Lung (tissue), 12 donors: ENCODE data around the gene SEPTIN6. TPM values are rescaled to one million over a fixed set of nuclear protein-coding genes. Genes with fewer than 3 reads are reported as not detected.

Experiments used
- ATAC-seq: fragments of 200-7000 bp; cut with Tn5 transposase; one replicate; pipeline ENCODE4 v1.9.1; 2020; ENCODE audit warnings: moderate number of reproducible peaks; ENCODE audit not compliant: insufficient read depth, low FRiP score
- DNase-seq, 3 donors: peaks; one replicate each; pipeline ENCODE4 v3.0.0-alpha.2; 2013 to 2017
- H3K27ac ChIP-seq, 2 donors: one replicate each; pipeline ENCODE4 v1.5.1; 2013; ENCODE audit warnings: mild to moderate bottlenecking in 2 of 2, moderate library complexity in 2 of 2, control low read depth in 1 of 2, inconsistent platforms in 1 of 2, low read depth in 1 of 2, low read length in 1 of 2
- H3K27me3 ChIP-seq, 3 donors: one replicate each; pipeline ENCODE4 v1.5.1; 2013; ENCODE audit warnings: low read length in 2 of 3; ENCODE audit not compliant: control insufficient read depth in 3 of 3, insufficient read depth in 3 of 3
- H3K36me3 ChIP-seq, 4 donors: one replicate each; pipeline ENCODE4 v1.5.1; 2013; ENCODE audit warnings: low read length in 4 of 4, mild to moderate bottlenecking in 1 of 4, moderate library complexity in 1 of 4; ENCODE audit not compliant: control insufficient read depth in 4 of 4, insufficient read depth in 4 of 4
- H3K4me1 ChIP-seq, 5 donors: one replicate each; pipeline ENCODE4 v1.5.1; 2013; ENCODE audit warnings: low read length in 5 of 5, mild to moderate bottlenecking in 2 of 5, moderate library complexity in 1 of 5; ENCODE audit not compliant: control insufficient read depth in 5 of 5, insufficient read depth in 5 of 5
- H3K4me3 ChIP-seq: one replicate; pipeline ENCODE4 v1.5.1; 2013; ENCODE audit warnings: mild to moderate bottlenecking, control low read depth, moderate library complexity
- H3K9ac ChIP-seq, 2 donors: one replicate each; pipeline ENCODE4 v1.5.1; 2013; ENCODE audit warnings: low read length in 2 of 2, control low read depth in 1 of 2; ENCODE audit not compliant: insufficient read depth in 1 of 2
- H3K9me3 ChIP-seq, 4 donors: one replicate each; pipeline ENCODE4 v1.5.1; 2013; ENCODE audit warnings: low read length in 3 of 4, mild to moderate bottlenecking in 1 of 4, moderate library complexity in 1 of 4; ENCODE audit not compliant: control insufficient read depth in 4 of 4, insufficient read depth in 3 of 4
- CTCF ChIP-seq: IDR thresholded peaks from 2 replicates; pipeline ENCODE4 v1.5.1; 2012; ENCODE audit warnings: mild to moderate bottlenecking; ENCODE audit errors: control extremely low read depth, extremely low read depth
- WGBS, 2 donors: extraction: QIAGEN DNeasy Blood & Tissue Kit; methylation state at CpG; one replicate each; pipeline ENCODE4 v1.1.7; 2013; 5-methylcytosine and 5-hydroxymethylcytosine counted together
- polyA plus RNA-seq, 2 donors: library from polyadenylated mRNA; stranded (reverse); fragments of 200-250 nt; gene quantifications; one replicate each; pipeline ENCODE4 v1.2.1, GENCODE V29; 2013
- total RNA-seq, 2 donors: library from RNA; depleted of rRNA in 1 of 2; stranded (reverse); fragments of >200 nt in 1 of 2; gene quantifications; one replicate each; pipeline ENCODE4 v1.2.1, GENCODE V29; 2014 to 2021
- donor health status: control.
- donor health status: control.
- donor health status: Bipolar disorder and iron deficiency.
- donor health status: healthy.
- donor health status: DM: yes; HTN: yes; CAD: no.

Gene SEPTIN6
- total and polyA plus RNA-seq, 4 donors = 6.2 to 25.8 (median 17.6) TPM

DNA sequence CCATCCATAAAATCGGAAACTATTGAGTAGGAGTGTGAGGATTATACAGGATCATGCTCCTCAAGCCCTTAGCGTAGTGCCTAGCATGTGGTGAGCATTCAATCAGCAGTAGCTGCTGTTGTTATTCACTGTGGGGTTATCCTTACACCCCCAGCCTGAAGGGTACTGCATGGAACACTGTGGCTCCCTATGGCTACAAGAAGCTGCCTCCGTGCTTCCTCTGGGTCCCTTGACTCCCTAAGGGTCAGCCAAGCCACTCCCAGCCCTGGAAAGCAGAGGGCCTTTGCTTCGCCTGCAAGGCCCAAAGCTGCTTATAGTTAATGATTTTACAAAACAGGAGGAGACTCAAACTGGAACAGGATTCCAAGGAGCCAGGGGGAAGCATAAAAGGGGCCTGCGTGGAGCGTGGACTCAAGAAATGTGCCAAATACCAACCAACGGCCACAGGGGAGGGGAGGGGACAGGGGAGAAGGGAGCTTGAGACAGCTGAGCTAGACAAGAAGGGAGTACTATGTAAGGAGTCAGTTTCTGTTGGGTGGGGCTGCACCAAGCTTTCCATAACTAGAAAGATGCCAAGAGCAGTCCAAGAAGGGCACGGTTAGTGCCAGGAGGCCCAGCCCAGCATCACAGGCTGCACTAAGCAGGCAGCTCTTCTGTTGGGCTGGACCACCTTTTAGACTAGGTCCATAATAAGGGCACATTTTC lies 15.9 kb downstream of the SEPTIN6 start:
- 63 to 68% methylated on average over 8 of the region's 8 CpGs for WGBS, 2 donors
- H3K9ac ChIP-seq = no peak overlapping the region
- no peaks in the 10 kb centered on the region for H3K36me3 ChIP-seq
- DNase-seq = no peak
- no peaks in the 10 kb centered on the region for H3K27me3 ChIP-seq
- H3K9me3 ChIP-seq = peaks cover 0 to 4% (median 0%) of the 10 kb centered on the region in 4 donors
- no peak overlapping the region for H3K27ac ChIP-seq
- H3K4me3 ChIP-seq = no peak overlapping the region
- peaks cover 0 to 9% (median 0%) of the 10 kb centered on the region in 5 donors for H3K4me1 ChIP-seq
- no peak for TF ChIP-seq CTCF
- no peak for ATAC-seq

DNA sequence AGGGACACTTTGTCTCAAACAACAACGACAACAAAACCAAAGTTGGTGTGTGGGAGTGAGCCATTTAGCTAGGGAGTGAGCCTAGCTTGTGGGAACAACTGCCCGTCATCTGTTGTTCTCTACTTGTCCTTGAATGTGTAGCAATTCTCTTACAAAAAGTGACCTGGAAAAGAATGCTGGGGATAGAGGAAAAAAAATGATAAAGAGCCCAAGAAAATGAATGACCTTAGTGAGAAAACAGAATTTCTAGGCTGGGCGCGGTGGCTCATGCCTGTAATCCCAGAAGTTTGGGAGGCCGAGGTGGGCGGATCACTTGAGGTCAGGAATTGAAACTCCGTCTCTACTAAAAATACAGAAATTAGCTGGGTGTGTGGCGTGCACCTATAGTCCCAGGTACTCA lies 19.6 kb downstream of the SEPTIN6 start:
- no peak for ATAC-seq
- 89 to 95% methylated on average over 7 to 8 of the region's 8 CpGs for WGBS, 2 donors
- DNase-seq = no peak

GRCh38 chrX:119672426-119672825 lies 20.5 kb downstream of the SEPTIN6 start:
- H3K9me3 ChIP-seq = peaks cover 0 to 4% (median 0%) of the 10 kb centered on the region in 4 donors
- H3K27me3 ChIP-seq = no peaks in the 10 kb centered on the region
- H3K27ac ChIP-seq = no peak overlapping the region
- DNase-seq = peak; percentile 19 to 73 (median 70)
- no peaks in the 10 kb centered on the region for H3K36me3 ChIP-seq
- peaks cover 1 to 14% (median 2%) of the 10 kb centered on the region in 5 donors for H3K4me1 ChIP-seq
- ATAC-seq = no peak
- TF ChIP-seq CTCF = no peak
- H3K9ac ChIP-seq = no peak overlapping the region
- no peak overlapping the region for H3K4me3 ChIP-seq
- WGBS, 2 donors = 59 to 62% methylated on average over 2 of the region's 2 CpGs

More for the DNA sequence above, 19.6 kb downstream of the SEPTIN6 start:
- Histone ChIP-seq H3K9me3 (peaks cover 0 to 4% (median 0%) of the 10 kb centered on the region in 4 donors), H3K9ac (no peak overlapping the region), H3K4me3 (no peak overlapping the region), H3K27ac (no peak overlapping the region), H3K36me3 (no peaks in the 10 kb centered on the region), H3K27me3 (no peaks in the 10 kb centered on the region), H3K4me1 (peaks cover 0 to 9% (median 1%) of the 10 kb centered on the region in 5 donors)
- TF ChIP-seq CTCF = no peak
